H9 (cell line): ENCODE data around the gene SEC23B. TPM values are rescaled to one million over a fixed set of nuclear protein-coding genes. Genes with fewer than 3 reads are reported as not detected.

ENCODE experiments used
- DNase-seq: peaks from one replicate; pipeline ENCODE4 v3.0.0-alpha.2; 2017
- H2AFZ ChIP-seq: one replicate; pipeline ENCODE4 v1.6.1; 2013; ENCODE audit warnings: mild to moderate bottlenecking, low read length, control low read depth, moderate library complexity
- H2AK5ac ChIP-seq: 2 replicates; pipeline ENCODE4 v1.6.1; 2013; ENCODE audit warnings: low read length, control low read depth, mixed read lengths; ENCODE audit not compliant: insufficient read length
- H2BK120ac ChIP-seq: one replicate; pipeline ENCODE4 v1.6.1; 2013; ENCODE audit warnings: low read depth, mild to moderate bottlenecking, low read length, control low read depth, inconsistent platforms; ENCODE audit not compliant: poor library complexity, severe bottlenecking
- H2BK12ac ChIP-seq: 2 replicates; pipeline ENCODE4 v1.6.1; 2013; ENCODE audit warnings: low read length, control low read depth, mixed read lengths, low read depth; ENCODE audit not compliant: insufficient read length
- H2BK15ac ChIP-seq: 2 replicates; pipeline ENCODE4 v1.6.1; 2013; ENCODE audit warnings: low read depth, low read length, control low read depth
- H2BK20ac ChIP-seq: one replicate; pipeline ENCODE4 v1.6.1; 2013; ENCODE audit warnings: low read depth, mild to moderate bottlenecking, low read length, control low read depth, inconsistent platforms; ENCODE audit not compliant: poor library complexity, severe bottlenecking
- H2BK5ac ChIP-seq: 2 replicates; pipeline ENCODE4 v1.6.1; 2013; ENCODE audit warnings: low read length, control low read depth, mixed read lengths; ENCODE audit not compliant: insufficient read length
- H3K14ac ChIP-seq: 2 replicates; pipeline ENCODE4 v1.6.1; 2013; ENCODE audit warnings: low read length, control low read depth; ENCODE audit not compliant: insufficient read depth
- H3K18ac ChIP-seq: 2 replicates; pipeline ENCODE4 v1.6.1; 2013; ENCODE audit warnings: low read depth, mild to moderate bottlenecking, mixed read lengths, low read length, control low read depth; ENCODE audit not compliant: insufficient read length
- H3K23ac ChIP-seq: 2 replicates; pipeline ENCODE4 v1.6.1; 2013; ENCODE audit warnings: low read length, control low read depth, mixed read lengths, low read depth; ENCODE audit not compliant: insufficient read length
- H3K23me2 ChIP-seq: 2 replicates; pipeline ENCODE4 v1.6.1; 2013; ENCODE audit warnings: low read depth, mild to moderate bottlenecking, mixed read lengths, low read length, control low read depth; ENCODE audit not compliant: insufficient read length, poor library complexity, severe bottlenecking
- H3K27ac ChIP-seq: 2 replicates; pipeline ENCODE4 v1.5.1; 2013; ENCODE audit warnings: low read length, control low read depth, mixed read lengths, low read depth; ENCODE audit not compliant: insufficient read length
- H3K27me3 ChIP-seq: 2 replicates; pipeline ENCODE4 v1.6.1; 2013; ENCODE audit warnings: low read length, control low read depth, inconsistent platforms; ENCODE audit not compliant: insufficient read depth
- H3K4ac ChIP-seq: 2 replicates; pipeline ENCODE4 v1.6.1; 2013; ENCODE audit warnings: low read depth, mild to moderate bottlenecking, control low read depth, inconsistent platforms, low read length, moderate library complexity
- H3K4me1 ChIP-seq: 2 replicates; pipeline ENCODE4 v1.6.1; 2013; ENCODE audit warnings: low read length, control low read depth, inconsistent platforms; ENCODE audit not compliant: insufficient read depth
- H3K4me2 ChIP-seq: 2 replicates; pipeline ENCODE4 v1.6.1; 2013; ENCODE audit warnings: low read length, control low read depth, mixed read lengths; ENCODE audit not compliant: insufficient read length, insufficient read depth
- H3K56ac ChIP-seq: 2 replicates; pipeline ENCODE4 v1.6.1; 2013; ENCODE audit warnings: low read depth, mild to moderate bottlenecking, mixed read lengths, low read length, control low read depth; ENCODE audit not compliant: insufficient read length
- H3K79me1 ChIP-seq: 2 replicates; pipeline ENCODE4 v1.6.1; 2013; ENCODE audit warnings: low read depth, mild to moderate bottlenecking, moderate library complexity, low read length, control low read depth, inconsistent platforms; ENCODE audit not compliant: insufficient read depth, poor library complexity, severe bottlenecking
- H3K79me2 ChIP-seq: 2 replicates; pipeline ENCODE4 v1.6.1; 2013; ENCODE audit warnings: low read length, control low read depth, inconsistent platforms; ENCODE audit not compliant: insufficient read depth
- H3K9ac ChIP-seq: 2 replicates; pipeline ENCODE4 v1.6.1; 2013; ENCODE audit warnings: low read length, control low read depth, mixed read lengths; ENCODE audit not compliant: insufficient read length; ENCODE audit errors: extremely low read depth
- H3K9me3 ChIP-seq: one replicate; pipeline ENCODE4 v1.6.1; 2013; ENCODE audit warnings: low read depth, low read length, inconsistent platforms; ENCODE audit not compliant: control insufficient read depth
- H3T11ph ChIP-seq: one replicate; pipeline ENCODE4 v1.6.1; 2013; ENCODE audit warnings: mild to moderate bottlenecking, low read length, control low read depth, inconsistent platforms
- H4K20me1 ChIP-seq: one replicate; pipeline ENCODE4 v1.6.1; 2013; ENCODE audit not compliant: control insufficient read depth, insufficient read length, insufficient read depth
- H4K5ac ChIP-seq: 2 replicates; pipeline ENCODE4 v1.6.1; 2013; ENCODE audit warnings: low read depth, mild to moderate bottlenecking, mixed read lengths, low read length, control low read depth; ENCODE audit not compliant: insufficient read length
- H4K8ac ChIP-seq: replicated peaks from 2 replicates; pipeline ENCODE4 v1.6.1; 2013; ENCODE audit warnings: low read length, control low read depth, mixed read lengths, low read depth; ENCODE audit not compliant: insufficient read length
- H4K91ac ChIP-seq: 2 replicates; pipeline ENCODE4 v1.6.1; 2013; ENCODE audit warnings: low read depth, mild to moderate bottlenecking, moderate library complexity, mixed read lengths, low read length, control low read depth; ENCODE audit not compliant: insufficient read length
- H3K27ac Mint-ChIP-seq, 3 experiments: 2 replicates in 2 of 3; 3 replicates in 1 of 3; pipeline ENCODE4 v1.8.0; 2020 to 2021; ENCODE audit warnings: mixed read lengths in 3 of 3, mild to moderate bottlenecking in 1 of 3, moderate library complexity in 1 of 3
- H3K27me3 Mint-ChIP-seq: 2 replicates; pipeline ENCODE4 v1.8.0; 2021; ENCODE audit warnings: low read depth, mild to moderate bottlenecking, moderate library complexity, mixed read lengths
- H3K36me3 Mint-ChIP-seq, 3 experiments: 2 replicates in 2 of 3; 3 replicates in 1 of 3; pipeline ENCODE4 v1.8.0; 2020 to 2021; ENCODE audit warnings: low read depth in 3 of 3, mixed read lengths in 3 of 3; ENCODE audit not compliant: insufficient read depth in 1 of 3
- H3K4me1 Mint-ChIP-seq, 2 experiments: 2 replicates each; pipeline ENCODE4 v1.8.0; 2020; ENCODE audit warnings: mixed read lengths in 2 of 2
- H3K4me3 Mint-ChIP-seq, 2 experiments: 2 replicates in 1 of 2; 3 replicates in 1 of 2; pipeline ENCODE4 v1.8.0; 2020 to 2021; ENCODE audit warnings: mild to moderate bottlenecking in 2 of 2, mixed read lengths in 2 of 2, moderate library complexity in 1 of 2
- H3K9me3 Mint-ChIP-seq, 2 experiments: 2 replicates in 1 of 2; 3 replicates in 1 of 2; pipeline ENCODE4 v1.8.0; 2020; ENCODE audit warnings: mild to moderate bottlenecking in 2 of 2, mixed read lengths in 2 of 2, moderate library complexity in 1 of 2
- WGBS: extraction: QIAGEN DNeasy Blood & Tissue Kit; methylation state at CpG from one replicate; pipeline ENCODE4 v1.1.7; 2013; ENCODE audit warnings: missing lambda C conversion rate, low lambda C conversion rate, mixed read lengths; ENCODE audit not compliant: insufficient read length; ENCODE audit errors: extremely low coverage; 5-methylcytosine and 5-hydroxymethylcytosine counted together
- total RNA-seq: library from RNA; stranded (reverse); gene quantifications from 2 replicates; pipeline ENCODE4 v1.2.1, GENCODE V29; 2021
- TF ChIP-seq, protein P1 (sequence below): fragments of 200-600 bp; sonication (generic); conservative IDR thresholded peaks from 3 replicates; pipeline ENCODE4 v1.8.0; 2021; ENCODE audit warnings: antibody characterized with exemption, mild to moderate bottlenecking

The SEC23B gene
- total RNA-seq, 1 experiment from 2014 or later = 65.9 TPM

DNA sequence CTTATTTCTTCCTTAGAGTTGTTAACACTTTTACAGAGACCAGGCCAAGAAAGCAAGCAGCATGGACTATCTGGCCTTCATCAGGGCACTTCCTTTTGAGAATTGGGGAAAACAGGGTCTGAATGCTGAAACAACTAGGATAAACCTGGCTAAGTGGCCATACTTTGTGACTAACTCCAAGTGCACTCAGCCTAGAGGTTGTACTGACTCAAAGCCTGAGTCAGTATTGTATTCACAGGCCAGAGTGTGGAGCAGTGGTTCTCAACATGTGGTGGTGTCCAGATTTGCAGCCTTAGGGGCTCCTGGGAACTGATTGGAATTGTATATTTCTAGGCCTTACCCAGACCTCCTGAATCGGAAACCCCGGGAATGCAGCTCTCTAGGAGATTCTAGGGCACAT lies 20.1 kb downstream of the SEC23B start:
- H3K79me2 ChIP-seq = no peaks in the 10 kb centered on the region
- no peak overlapping the region for H4K91ac ChIP-seq
- H3K27me3 ChIP-seq = no peaks in the 10 kb centered on the region
- no peak for DNase-seq
- no peaks in the 10 kb centered on the region for H3K4me1 ChIP-seq
- H3K18ac ChIP-seq = no peak overlapping the region
- TF ChIP-seq, protein P1, sequence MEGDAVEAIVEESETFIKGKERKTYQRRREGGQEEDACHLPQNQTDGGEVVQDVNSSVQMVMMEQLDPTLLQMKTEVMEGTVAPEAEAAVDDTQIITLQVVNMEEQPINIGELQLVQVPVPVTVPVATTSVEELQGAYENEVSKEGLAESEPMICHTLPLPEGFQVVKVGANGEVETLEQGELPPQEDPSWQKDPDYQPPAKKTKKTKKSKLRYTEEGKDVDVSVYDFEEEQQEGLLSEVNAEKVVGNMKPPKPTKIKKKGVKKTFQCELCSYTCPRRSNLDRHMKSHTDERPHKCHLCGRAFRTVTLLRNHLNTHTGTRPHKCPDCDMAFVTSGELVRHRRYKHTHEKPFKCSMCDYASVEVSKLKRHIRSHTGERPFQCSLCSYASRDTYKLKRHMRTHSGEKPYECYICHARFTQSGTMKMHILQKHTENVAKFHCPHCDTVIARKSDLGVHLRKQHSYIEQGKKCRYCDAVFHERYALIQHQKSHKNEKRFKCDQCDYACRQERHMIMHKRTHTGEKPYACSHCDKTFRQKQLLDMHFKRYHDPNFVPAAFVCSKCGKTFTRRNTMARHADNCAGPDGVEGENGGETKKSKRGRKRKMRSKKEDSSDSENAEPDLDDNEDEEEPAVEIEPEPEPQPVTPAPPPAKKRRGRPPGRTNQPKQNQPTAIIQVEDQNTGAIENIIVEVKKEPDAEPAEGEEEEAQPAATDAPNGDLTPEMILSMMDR = no peak
- no peak overlapping the region for H3K56ac ChIP-seq
- H2BK5ac ChIP-seq = no peak overlapping the region
- no peak overlapping the region for H3K27ac ChIP-seq
- H4K8ac ChIP-seq = no peak overlapping the region
- no peaks in the 10 kb centered on the region for H3K79me1 ChIP-seq
- no peak overlapping the region for H3K23ac ChIP-seq
- H3K27me3 Mint-ChIP-seq = no peaks in the 10 kb centered on the region
- H3K14ac ChIP-seq = no peak overlapping the region
- H3K9ac ChIP-seq = no peak overlapping the region
- no peak overlapping the region for H2BK20ac ChIP-seq
- H3K36me3 Mint-ChIP-seq = peaks cover 40 to 87% (median 81%) of the 10 kb centered on the region in 3 experiments; a peak in 6 of 7 replicates
- H3K4me2 ChIP-seq = no peak overlapping the region
- no peaks in the 10 kb centered on the region for H3K9me3 Mint-ChIP-seq
- WGBS = no CpG with 5 or more reads among the region's 2 CpGs
- no peak overlapping the region for H2AFZ ChIP-seq
- no peak overlapping the region for H2BK120ac ChIP-seq
- no peaks in the 10 kb centered on the region for H4K20me1 ChIP-seq
- no peaks in the 10 kb centered on the region for H3K9me3 ChIP-seq
- no peak overlapping the region for H2BK12ac ChIP-seq
- no peak overlapping the region for H2AK5ac ChIP-seq
- H3K27ac Mint-ChIP-seq = no peak overlapping the region
- H3K4ac ChIP-seq = no peak overlapping the region
- no peak overlapping the region for H2BK15ac ChIP-seq
- no peak overlapping the region for H3T11ph ChIP-seq
- H4K5ac ChIP-seq = no peak overlapping the region
- no peaks in the 10 kb centered on the region for H3K23me2 ChIP-seq
- H3K4me3 Mint-ChIP-seq = no peak overlapping the region
- no peaks in the 10 kb centered on the region for H3K4me1 Mint-ChIP-seq
